Measurements from ENCODE around the gene C5orf47.

Gene C5orf47

GRCh38 chr5:173988554-173989431 lies at the start of gene C5orf47:
Gene C5orf47, plus strand, starts transcription at chr5:173989170. Its CDS starts 94 bp downstream, at chr5:173989264.
- DNase-seq (ENCODE audit: low read depth) = no peak

DNA sequence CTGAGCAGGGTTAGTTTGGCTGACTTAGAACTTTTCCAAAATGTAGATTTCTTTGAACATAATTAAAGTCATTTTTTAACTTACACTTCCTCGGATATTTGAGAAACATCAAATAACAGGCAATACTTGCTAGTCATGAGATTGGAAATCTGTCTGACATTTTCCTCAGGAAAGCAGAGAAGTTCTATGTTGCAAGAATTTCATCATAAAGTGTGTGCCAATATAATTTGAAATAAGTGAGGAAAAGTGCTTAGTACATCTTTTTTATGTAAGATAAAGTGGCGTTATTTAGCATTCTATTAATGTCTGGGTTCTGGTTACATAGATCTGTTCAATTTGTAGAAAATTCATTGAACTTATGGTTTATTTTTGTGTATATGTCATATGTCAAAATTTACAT lies 48.7 kb upstream of the C5orf47 start:
- no peak for DNase-seq (ENCODE audit: low read depth)

- DNase-seq (ENCODE audit: low read depth) = no peak
These were observed 47.9 kb upstream of the C5orf47 start for GRCh38 chr5:173941102-173941501.

DNA sequence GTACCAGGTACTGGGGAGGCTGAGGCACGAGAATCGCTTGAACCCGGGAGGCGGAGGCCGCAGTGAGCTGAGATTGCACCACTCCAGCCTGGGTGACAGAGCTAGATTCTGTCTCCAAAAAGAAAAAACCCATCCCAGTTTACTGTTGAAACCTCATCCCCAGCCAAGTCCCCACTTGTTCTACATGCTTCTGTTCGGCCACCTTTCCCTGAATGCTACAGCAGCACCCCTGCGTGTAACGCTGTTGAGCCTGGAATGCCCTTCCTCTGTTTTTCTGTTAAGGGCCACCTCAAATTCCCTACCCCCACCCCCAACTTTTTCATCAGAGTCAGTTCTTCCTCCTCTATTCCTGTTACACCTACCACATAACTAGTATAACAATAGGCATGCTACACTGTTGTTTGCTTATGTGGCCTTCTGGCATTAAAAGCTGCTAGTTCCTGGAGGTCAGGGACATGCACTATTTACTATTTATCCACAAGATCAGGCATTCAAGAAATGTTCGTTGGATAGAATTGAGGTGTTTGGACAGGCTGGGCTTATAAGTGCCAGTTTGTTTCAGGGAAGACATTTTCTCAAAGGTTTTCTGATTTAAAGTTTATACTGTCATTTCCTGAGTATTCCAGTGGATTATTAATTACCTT lies 47.1 kb upstream of the C5orf47 start:
- DNase-seq (ENCODE audit: low read depth) = no peak

- no peak for DNase-seq (ENCODE audit: low read depth)
These were observed 44.5 kb upstream of the C5orf47 start for GRCh38 chr5:173944511-173944910.

GRCh38 chr5:173945160-173945559 lies 43.8 kb upstream of the C5orf47 start:
- no peak for DNase-seq (ENCODE audit: low read depth)

DNA sequence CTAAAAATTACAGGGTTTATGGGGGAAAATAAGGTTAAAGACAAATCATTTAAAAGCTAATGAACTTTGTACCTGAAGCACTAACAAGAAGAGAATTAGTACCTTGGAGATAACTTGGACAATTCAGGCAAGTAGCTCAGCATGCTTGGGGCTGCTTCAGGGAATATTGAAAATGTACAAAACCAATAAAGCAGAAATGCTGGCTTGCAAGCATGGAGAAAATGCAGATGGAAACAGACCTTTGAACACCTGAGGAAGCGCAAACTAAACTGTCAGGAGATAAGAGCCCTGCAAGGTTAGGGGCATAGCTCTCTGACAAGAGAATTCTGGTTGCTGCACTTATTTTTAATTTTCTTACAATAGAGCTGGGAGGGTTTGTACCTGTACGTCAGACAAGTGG lies 42.6 kb upstream of the C5orf47 start:
- DNase-seq (ENCODE audit: low read depth) = no peak

DNA sequence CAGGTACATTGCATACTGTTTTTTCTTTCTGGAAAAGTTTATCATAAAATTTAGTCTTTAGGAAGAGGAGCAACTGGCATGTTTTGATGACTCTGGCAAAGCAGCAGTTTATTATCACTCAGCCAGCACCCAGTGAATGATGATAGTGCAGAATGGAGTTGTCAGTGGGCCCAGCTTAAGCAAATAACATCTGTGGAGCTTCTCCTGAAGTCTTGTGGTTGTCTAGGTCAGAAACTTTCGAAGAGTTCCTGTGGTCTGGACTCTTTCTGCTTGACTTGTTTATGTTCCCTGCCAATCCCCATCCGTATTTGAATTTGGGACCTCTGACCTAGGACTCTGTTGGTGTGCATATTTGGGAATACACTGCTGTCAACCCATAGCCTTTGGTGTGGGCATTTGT lies 38.1 kb upstream of the C5orf47 start:
- DNase-seq (ENCODE audit: low read depth) = no peak

DNA sequence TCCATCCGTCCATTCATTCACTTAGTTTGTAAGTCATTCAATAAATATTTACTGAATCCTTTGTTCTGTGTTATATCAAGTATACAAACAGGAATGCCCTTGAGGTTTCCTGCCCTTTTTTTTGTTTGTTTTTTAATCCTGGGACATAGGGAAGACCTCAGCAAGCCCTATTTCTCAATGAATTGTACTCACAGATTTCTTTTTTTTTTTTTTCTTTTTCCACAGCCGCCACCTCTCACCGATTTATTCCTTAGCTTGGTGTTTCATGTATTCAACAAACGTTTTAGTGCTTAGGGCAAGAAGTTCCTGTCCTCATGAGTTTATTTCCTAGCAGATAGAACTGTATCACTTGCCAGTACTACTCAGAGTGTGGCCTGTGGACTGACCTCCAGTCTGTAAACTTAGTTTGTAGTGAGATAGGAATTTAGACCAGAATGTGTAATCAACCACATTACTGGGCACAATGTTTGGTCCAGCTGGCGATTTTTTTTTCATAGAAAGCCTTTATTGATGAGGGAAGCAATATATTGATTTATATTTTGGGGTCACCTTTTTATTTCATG lies 35.4 kb upstream of the C5orf47 start:
- no peak for DNase-seq (ENCODE audit: low read depth)

DNA sequence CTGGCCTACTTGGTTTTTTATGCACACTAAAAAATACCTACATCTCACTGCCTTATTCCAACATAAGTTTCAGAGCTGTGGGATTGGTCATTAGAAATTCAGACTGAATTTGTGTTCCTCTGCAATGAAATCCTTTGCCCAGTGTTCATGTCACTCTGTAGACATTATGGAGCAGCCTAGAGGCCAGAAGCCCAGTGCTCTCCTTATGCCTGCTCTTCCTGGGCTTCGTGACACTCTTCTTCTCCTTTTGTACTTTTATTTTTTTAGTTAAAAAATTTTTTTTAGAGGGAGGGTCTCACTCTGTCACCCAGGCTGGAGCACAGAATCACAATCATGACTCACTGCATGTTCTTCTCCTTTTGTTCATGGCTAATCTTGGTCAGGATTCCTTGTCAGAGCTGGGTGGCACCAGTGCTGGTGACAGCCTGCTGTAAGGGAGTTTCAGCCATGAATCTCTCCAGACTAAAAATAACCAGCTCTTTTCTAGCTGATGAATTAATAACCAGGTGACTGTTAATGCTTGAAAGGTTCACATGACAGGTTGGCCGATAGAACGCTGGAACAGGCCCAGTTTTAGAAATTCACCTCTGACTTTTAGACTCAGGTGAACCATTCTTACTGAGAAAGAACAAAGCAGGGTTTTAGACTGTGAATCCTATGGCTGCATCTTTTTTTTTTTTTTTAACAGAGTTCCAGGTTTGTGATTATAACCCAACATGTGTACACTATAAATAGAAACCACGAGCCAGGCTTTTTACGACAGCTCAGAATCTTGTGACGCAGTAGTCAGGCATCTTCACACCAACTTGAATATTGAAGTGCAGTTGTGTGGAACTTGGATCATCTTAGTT lies 34.1 kb upstream of the C5orf47 start:
- DNase-seq (ENCODE audit: low read depth) = no peak

GRCh38 chr5:173960986-173961385 lies 28.0 kb upstream of the C5orf47 start:
- no peak for DNase-seq (ENCODE audit: low read depth)

DNA sequence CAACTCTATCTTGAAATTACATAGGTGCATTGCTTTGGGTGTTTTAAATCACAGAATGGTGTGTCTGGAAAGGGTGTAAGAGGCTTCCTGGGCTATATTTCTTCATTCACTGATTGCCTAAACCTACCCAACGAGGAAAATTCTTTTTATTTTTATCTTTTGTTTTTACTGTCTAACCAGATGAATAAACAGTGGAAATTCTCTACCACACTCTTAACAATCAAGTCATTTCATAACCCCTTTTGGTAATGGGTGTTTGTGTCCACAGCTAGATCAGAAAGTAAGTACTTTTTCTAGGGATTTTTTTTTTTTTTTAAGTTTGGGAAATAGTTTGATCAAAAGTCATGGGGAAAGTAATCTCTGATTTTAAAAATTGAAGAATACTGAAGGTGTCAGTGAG lies 27.6 kb upstream of the C5orf47 start:
- DNase-seq (ENCODE audit: low read depth) = no peak

DNA sequence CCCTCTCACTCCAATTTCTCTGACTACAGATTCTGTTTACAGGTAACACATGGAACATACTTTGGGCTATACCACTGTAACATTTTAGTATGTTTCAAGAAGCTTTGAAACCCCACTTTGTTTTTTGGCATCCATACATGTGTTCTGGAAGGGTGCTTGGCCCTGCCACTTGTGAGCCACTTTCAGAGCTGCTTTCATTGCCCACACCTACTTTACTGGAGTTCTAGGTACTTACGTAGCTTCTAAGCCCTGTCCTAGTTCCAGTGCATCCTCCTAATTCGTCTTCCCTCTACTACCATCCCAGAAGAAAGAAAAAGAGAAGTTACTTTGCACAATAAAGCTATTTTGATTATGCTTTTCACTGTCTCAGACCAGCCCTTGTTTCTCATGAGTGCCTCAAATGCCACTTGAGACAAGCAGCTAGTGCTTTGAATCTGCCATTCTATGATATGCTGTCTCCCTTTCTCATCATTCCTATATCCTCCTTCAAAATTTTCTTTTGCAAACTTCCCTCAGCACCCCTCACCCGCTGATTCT lies 26.5 kb upstream of the C5orf47 start:
- DNase-seq (ENCODE audit: low read depth) = no peak

GRCh38 chr5:173963182-173963838 lies 25.7 kb upstream of the C5orf47 start:
- no peak for DNase-seq (ENCODE audit: low read depth)

DNA sequence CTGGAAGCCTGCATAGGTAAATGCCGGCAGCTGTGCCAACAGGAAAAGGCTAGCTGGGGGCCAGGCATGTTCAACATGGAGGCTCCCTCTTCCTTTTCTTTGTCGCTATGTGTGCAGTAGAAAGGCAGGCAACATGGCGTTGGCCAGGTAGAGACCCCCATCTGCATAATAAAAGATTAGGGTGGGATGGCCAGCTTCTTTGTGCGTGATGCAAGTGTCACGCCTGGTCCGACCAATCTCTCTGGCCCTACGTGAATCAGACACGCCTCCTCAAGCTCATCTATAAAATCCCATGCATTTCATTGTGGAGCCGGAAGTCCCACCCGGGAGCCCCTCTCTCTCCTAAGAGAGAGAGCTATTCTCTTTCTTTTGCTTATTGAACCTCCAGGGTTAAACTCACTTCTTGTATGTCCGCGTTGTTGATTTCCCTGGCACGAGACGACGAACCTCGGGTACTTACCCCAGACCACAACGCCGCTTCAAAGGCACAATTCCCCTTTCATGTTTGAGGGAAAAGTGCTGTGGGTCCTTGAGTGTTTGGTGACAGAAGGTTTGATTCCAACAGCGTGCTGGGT lies 25.0 kb upstream of the C5orf47 start:
- no peak for DNase-seq (ENCODE audit: low read depth)

- DNase-seq (ENCODE audit: low read depth) = no peak
These were observed 24.5 kb upstream of the C5orf47 start for GRCh38 chr5:173964506-173964905.

DNA sequence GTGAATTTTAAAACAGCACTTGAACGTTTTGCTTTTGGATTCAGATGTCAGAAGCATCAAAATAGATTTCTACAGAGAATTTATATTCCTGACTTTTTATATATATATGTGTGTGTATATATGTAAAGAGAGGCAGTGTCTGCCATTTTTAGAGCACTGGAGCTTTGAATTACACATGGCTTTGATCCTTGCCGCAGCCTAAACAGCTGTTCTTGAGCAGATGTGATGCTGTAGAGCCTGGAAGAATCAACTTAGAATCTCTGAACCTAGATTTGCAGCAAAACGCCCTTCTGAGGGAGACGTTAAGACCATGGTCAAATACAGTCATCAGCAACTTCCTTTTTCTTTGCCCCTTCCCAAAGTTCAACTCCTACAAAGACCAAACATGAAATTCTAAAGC lies 21.7 kb upstream of the C5orf47 start:
- DNase-seq (ENCODE audit: low read depth) = no peak

- no peak for DNase-seq (ENCODE audit: low read depth)
These were observed 20.7 kb upstream of the C5orf47 start for GRCh38 chr5:173968154-173968797.

DNA sequence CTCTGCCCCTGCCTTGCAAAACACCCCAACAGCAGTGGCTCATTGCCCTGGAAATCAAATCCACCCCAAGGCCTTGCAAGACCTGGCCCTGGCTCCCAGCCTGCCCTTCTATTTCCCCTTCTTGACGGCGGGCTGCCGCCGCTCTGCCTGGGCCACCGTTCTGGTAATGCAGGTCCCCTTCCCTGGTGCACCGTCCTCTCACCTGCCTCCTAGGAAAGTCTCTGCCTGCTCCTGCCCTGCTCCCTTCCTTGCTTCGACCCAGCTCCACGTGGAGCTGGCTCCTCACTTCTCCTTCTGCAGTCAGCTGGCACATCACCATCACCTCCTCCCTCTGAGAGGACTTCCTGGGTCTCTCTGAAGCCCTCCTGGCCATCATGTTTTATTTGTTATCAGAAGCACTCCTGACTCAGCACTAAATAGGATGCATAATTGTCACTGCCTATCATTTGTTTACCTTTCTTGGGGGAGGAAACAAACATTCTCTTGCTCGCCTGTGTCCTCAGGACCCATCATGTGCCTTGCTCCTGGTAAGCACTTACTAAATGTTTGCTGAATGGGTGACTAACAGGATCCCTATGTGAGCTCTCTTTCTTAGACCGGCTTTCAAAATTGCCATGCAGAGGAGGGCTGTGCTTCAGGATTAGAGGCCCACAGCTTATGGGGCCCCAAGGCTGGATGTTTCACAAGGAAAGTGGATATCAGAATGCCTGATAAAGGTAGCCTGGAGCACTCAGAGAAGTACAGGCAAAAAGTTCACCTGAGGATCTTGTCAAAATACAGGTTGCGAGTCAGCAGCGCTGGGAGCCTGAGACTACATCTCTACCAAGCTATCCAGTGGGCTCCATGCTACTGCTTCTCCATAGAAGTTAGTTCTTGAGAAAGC lies 19.6 kb upstream of the C5orf47 start:
- no peak for DNase-seq (ENCODE audit: low read depth)
